ENCODE data around the gene LOXL3.

DNA sequence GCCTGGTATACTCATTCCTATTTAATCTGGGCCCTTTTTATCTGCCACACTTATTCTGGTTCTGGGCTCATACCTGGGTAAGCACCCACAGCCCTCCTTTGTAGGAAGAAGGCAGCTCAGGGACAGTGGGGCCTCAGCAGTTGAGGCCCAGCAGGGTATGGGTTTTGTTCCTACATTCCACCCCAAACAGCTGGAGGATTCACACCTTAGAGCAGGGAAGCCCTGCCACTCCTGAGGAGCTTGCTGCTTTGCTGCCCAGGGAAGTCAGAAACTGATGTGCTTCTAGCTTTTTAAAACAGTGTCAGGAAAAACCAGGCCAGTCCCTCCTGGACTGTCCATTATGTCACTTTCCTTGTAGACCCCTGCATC lies 53.2 kb downstream of the LOXL3 start:
- TF ChIP-seq ELK4 (IDR thresholded peaks at IDR 0.05; ENCODE audit: borderline replicate concordance, low read depth, low read length) (no peak), ZNF24 (tag by site-specific recombination; IDR thresholded peaks at IDR 0.05) (no peak), CTCF (tag by site-specific recombination; IDR thresholded peaks at IDR 0.05) (no peak), ZNF335 (tag by site-specific recombination; conservative IDR thresholded peaks at IDR 0.05) (no peak), ZNF146 (tag by site-specific recombination; IDR thresholded peaks at IDR 0.05) (no peak), PATZ1 (tag by site-specific recombination; IDR thresholded peaks at IDR 0.05) (no peak), MYNN (tag by site-specific recombination; IDR thresholded peaks at IDR 0.05; ENCODE audit: borderline replicate concordance) (no peak), TCF7L2 (IDR thresholded peaks at IDR 0.05; ENCODE audit: borderline replicate concordance, low read depth, low read length) (no peak), ZNF354C (tag by site-specific recombination; IDR thresholded peaks at IDR 0.05; ENCODE audit: borderline replicate concordance, low read depth) (no peak), ZNF530 (tag by site-specific recombination; IDR thresholded peaks at IDR 0.05; ENCODE audit: low read depth) (no peak), RBAK (tag by site-specific recombination; IDR thresholded peaks at IDR 0.05) (no peak), TRIM28 (IDR thresholded peaks at IDR 0.05; ENCODE audit: borderline replicate concordance, low read length) (no peak)
- TF ChIP-seq, protein P1, sequence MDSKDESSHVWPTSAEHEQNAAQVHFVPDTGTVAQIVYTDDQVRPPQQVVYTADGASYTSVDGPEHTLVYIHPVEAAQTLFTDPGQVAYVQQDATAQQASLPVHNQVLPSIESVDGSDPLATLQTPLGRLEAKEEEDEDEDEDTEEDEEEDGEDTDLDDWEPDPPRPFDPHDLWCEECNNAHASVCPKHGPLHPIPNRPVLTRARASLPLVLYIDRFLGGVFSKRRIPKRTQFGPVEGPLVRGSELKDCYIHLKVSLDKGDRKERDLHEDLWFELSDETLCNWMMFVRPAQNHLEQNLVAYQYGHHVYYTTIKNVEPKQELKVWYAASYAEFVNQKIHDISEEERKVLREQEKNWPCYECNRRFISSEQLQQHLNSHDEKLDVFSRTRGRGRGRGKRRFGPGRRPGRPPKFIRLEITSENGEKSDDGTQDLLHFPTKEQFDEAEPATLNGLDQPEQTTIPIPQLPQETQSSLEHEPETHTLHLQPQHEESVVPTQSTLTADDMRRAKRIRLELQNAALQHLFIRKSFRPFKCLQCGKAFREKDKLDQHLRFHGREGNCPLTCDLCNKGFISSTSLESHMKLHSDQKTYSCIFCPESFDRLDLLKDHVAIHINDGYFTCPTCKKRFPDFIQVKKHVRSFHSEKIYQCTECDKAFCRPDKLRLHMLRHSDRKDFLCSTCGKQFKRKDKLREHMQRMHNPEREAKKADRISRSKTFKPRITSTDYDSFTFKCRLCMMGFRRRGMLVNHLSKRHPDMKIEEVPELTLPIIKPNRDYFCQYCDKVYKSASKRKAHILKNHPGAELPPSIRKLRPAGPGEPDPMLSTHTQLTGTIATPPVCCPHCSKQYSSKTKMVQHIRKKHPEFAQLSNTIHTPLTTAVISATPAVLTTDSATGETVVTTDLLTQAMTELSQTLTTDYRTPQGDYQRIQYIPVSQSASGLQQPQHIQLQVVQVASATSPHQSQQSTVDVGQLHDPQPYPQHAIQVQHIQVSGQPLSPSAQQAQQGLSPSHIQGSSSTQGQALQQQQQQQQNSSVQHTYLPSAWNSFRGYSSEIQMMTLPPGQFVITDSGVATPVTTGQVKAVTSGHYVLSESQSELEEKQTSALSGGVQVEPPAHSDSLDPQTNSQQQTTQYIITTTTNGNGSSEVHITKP (tag by site-specific recombination; IDR thresholded peaks at IDR 0.05) = no peak
